Stimulated activated CD8-positive, alpha-beta memory T cell treated with anti-CD3 and anti-CD28 coated beads, Interleukin-15, amount 100 ng/mL, for 4 hours (primary cell): ENCODE results near the gene BMAL1.
A peak's percentile ranks its signal among the peaks of the same experiment; 100 is the strongest.

Source experiments
- DNase-seq, 2 donors: peaks; one replicate each; pipeline ENCODE4 v3.0.0-alpha.2; 2020; ENCODE audit warnings: low read depth in 2 of 2

The BMAL1 gene

DNA sequence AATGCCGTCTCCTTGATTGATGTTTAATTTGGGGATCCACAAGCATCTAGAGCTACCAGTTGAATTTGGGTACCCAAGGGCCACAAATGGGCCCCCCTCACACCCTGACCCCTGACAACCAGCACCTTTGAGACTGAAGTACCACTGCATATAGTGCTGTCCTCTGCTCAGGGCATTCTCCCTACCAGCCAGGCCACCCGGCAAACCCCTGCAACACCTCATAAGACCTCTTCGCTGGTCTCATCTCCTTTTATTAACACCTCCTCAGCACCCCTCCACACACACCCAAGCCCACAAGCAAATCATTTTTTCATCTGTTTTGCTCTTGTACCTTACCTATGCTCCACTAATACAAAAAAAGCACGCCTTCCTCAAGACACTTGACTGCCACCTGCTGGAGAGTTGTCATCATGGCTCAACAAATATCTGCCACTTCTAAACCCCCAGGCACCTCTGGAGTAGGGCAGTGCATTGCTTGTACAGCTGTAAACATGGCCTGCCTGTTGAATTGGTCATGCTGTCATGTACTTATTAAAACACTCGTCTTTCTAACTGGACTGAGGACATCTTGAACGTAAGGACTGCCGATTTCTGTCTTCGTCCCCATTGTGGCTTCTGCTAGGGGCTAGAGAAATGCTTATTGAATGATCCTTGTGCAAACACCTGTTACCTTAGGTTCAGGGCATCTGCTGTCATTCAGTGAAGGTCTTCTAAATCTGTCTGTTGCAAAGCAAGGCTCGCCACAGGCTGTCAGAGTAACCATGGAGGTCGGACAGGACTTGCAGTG lies 66.5 kb downstream of the BMAL1 start:
- DNase-seq: peak in 1 of 2 donors; percentile 43

DNA sequence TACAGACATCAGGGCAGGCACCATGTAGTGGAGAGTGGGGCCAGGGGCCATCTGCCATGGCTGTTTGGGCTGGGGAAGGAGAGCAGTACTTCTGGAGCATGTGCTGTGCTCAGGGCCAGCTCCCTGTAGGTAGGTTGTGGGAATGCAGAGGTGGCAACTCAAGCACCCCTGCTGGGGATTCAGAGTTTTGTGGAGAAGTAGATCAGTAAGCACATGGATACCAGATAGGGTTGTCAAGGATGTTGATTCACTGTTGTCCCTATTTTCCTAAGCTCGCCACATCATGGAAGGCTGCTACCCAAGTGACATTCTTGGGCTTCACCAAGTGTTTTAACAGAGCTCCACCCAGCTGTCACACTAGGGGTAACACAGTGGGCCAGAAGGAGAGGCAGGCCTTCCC lies 67.2 kb downstream of the BMAL1 start:
- no peak for DNase-seq

DNA sequence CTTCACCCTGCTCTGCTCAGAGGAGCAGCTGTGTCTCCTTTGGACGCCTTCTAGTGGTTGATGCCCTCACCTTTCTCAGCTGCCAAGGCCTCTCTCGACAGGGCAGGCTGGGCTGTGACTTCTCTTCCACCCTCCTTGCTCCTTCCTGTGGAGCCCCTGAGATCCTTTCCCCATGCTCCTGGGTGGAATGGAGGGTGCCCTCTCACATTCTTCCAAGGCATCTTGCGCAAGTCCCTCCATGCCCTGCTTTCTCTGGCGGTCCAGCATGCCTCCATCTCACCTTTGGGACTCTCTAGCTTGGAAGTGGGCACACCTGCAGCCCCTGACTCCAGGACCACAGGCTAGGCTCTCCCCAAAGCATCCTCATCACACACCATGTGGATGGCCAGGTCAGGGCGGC lies 68.9 kb downstream of the BMAL1 start:
- DNase-seq: no peak

DNA sequence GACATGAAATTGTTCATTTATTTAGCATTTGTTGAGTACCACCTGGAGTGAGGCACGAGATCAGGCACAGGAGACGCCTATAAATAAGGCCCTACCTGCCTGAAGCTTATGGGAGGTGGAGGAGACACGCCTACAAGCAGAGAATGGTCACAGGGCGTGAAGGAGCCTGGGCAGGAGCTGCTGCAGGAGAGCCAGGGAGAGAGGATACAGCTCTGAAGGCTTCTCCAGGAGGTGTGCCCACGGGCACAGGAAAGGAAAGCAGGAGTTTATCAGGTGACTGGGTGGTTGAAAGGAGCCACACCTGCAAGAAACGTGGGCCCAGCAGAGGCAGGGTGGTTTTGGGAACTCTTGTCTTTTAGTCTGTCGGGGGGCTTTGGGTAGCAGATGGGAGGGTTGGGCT lies 70.3 kb downstream of the BMAL1 start:
- DNase-seq: no peak

DNA sequence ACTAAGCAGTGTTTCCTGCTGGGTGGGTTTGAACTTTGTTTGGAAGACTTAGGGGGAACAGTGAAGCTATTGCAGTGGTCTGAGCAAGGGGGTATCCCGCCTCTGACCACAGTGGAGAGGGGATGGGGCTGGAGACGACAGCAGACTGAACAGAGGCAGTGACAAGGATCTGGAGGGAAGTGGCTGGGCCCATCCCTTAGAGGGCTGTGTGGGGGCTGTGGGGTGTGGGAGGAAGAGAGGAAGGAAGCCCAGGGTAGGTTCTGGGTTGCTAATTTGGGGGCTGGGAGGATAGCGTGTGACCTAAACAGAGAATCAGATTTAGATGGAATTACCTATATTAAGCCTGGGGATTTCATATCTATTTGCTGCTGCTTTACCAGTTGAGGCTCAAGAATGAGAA lies 70.7 kb downstream of the BMAL1 start:
- DNase-seq: no peak

DNA sequence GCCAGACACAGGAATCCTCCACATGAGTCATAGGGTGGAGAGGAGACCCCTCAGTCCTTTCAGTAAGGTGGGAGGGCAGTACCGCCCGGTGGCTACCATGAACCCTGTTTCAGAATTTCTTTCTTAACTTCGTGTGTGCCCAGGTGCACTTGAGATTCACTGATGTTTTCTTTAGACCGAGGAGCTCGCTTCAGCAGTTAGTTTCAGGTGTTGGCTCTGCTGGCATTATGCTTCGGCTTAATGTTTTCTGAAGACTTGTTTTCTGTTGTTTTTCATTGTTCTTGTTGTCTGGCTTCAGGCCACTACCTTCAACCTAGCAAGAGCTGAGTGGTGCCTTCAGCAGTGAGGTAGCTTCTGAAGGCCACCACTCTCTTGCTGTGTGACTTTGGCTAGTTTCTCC lies 71.5 kb downstream of the BMAL1 start:
- DNase-seq: no peak

DNA sequence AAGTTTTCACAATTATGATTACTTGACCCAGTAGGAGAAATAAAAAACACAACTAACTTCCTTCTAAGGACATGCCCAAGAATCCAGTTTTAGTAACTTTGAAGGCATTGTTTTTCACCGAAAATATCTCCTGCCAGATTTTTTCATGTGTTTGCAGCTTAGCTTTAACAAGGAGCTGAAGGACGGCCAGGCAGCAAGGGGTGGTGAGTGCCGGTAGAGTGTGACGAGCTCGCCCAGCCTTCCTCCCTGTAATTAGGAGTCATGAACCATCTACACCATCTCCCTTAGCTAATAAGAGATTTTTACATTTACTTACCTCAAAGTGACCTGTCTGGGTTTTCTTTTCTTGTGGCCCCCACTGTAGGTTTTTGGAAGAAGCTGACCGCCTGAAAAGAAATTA lies 72.0 kb downstream of the BMAL1 start:
- no peak for DNase-seq

DNA sequence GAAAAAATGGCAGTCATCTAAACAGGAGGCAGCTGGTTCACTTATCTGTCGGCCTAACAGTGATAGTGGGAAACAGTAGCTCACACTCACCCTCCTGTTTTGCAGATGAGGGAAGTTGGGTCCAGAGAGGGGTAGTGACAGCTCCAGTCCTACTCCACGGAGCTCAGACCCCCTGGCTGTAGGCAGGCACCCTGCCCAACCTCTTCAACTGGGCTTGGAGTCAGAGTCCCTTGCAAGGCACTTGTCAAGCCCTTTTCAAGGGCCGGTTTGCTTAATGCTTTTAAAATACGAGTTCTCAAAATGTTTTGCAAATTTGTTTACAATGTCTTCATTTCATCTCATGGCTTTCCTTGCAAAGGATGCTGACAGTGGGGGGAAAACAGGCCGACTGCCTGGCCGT lies 75.1 kb downstream of the BMAL1 start:
- DNase-seq: no peak

DNA sequence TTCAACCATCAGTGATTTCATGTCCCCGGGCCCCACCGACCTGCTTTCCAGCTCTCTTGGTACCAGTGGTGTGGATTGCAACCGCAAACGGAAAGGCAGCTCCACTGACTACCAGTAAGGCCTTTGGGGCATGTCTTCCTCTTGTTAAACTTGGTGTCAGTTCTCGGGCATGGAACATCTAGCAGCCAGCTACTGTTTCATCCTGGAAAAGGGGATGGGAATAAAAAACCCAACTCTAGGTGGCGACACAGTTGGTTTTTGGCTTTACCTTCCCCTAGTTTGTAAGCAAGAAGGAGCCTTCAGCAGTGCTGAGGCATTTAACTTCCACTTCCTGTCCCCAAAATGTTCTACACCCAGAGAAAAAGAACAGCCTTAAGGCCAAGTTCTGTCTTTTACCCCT lies 76.7 kb downstream of the BMAL1 start:
- no peak for DNase-seq

DNA sequence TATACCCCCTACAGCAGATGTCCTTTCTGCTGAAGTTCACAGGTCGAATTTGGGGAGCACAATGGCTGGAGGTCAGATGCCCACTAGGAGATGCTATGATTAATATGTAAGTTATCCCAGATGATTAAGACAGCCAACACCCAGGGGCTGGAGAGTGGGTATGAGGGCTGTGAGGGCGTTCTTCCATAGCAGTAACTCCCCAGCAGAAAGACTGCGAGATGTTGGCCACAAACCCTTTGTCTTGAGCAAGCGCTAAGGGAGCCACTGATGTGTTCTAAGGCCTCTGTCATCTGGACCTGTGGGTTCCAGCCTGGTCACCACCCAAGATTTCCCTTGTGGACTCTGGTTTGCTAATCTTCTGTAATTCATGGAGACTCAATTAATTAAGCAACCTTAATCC lies 77.6 kb downstream of the BMAL1 start:
- DNase-seq: no peak

DNA sequence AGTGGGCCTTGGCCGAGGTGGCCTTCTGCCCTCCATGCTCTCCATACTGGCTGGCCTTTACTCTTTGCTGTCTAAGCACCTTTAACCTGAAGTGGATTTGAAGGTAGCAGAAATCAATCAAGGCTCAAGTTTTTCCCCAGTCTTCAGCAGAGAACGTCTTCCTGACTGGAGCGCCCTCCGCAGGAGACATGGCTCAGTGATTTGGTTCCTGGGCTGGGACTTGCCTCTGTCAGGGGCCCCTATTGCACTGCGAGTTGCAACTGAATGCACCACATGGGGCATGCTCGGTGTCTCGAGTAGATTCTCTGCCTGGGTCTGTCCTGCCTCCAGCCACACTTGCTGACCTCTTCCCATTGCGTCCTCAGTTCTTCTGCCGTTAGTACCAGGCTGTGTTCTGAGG lies 79.6 kb downstream of the BMAL1 start:
- no peak for DNase-seq

DNA sequence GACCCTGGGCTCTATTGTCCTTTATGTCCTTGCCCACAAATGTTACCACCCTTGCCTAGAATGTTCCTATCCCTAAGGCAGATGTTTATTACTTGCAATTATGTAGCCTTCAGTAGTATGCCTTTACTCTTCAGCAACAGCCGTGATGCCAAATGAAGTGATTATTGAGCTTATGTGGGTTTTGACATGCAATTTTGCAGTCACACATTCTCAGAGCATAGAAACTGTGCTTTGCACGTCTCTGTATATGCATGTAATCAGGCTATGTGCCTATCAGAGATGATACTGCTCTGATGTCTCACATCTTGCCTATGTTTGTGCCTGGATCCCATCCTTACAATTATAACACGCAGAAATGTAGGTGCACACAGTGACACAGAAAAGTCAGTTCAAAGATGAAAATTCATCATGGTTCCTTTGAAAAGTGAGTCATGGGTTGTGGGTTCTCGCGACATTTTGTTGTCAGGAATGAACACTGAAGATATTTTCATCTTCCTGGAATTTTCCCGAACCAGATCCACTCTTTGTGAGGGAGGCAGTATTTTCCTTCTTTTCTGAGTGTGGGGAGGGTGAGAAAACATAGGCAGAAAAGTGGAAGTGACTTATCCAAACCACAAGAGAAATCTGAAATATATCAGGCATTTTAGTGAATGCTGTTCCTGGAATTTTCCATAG lies 81.1 kb downstream of the BMAL1 start:
- no peak for DNase-seq

DNA sequence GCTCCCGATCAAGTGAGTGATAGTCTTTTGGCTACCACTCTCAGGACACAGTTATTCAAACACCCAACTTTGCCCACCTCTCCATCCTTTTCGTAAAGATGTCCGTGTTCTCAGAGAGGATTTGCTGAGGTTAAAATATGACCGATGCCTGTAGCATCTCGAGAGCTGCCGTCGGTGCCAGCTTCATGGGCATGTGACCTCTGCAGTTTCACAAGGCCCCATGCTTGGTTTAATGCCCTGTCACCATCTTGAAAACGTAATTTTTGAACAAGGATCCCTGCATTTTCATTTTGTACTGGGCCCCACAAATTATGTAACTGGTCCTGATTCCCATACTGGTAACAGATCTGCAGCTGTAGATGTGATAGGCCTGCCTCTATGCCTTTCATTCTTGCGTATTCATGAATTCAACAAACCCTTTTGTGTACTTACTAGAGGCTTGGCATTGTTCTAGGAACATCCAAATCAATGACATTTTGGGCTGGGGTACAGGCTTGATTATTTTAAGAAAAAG lies 85.1 kb downstream of the BMAL1 start:
- DNase-seq: no peak

DNA sequence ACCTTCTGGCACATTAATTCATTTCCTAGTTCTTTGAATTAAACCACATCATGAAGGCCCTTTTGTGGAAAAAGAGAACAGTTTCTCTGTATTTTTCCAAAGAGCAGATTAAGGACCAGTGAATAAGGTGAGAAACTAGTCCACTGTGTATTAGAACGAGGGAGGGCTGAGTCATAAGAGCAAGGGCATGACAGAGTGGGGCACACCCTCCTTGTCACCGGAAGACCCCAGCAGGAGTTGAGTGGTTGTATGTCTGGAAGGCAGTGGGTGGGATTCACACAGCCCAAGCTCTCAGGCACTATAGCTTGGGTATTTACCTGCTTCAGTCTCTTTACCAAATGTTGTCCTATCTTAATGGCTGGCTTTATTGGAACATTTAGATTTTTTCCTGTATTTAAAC lies 86.8 kb downstream of the BMAL1 start:
- no peak for DNase-seq

DNA sequence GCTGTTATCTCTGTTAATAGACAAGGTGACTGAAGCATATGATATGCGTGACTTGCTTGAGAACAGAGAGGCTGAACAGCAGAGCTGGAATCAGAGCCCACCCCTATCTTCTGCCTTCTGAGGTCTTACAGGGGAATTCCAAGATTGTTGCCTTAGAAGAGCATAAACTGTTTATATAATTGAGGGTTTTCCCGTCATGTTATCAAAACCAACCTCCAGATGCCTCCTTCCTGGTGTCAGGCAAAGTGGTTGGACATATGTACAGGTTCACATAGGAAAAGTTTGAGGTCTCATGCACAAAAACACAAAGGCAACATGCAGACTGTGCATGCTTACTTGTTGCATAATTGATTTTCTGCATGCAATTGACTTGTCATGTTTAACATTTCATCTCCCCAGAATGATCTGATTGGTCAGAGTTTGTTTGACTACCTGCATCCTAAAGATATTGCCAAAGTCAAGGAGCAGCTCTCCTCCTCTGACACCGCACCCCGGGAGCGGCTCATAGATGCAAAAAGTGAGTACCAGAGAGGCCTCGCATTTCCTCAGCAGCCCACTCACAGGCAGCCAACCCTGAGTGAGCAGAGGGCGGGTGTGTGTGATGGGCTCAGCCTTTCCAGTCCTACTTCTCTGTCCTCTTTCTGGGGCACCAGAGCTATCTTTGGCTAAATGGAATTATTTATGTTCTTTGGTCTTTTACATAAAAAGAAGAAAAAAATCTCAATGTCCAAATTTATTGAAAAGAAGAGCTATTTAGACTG lies 88.9 kb downstream of the BMAL1 start:
- DNase-seq: no peak

DNA sequence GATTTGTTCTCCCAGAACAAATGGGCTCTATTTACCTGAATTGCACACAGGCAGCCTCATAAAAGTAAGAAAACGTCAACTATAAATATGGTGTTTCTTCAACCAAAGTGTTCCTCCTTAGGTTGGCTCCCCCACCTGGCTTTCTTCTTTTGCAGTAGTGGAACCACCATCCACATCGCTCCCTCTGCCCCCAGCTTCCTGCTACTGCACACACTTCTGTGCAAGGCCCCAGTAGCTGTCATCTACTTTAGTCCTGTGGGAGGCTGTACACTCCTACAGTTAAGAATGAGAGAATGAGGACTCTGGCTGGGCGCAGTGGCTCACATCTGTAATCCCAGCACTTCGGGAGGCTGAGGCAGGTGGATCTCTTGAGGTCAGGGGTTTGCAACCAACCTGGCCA lies 89.5 kb downstream of the BMAL1 start:
- DNase-seq: no peak

DNA sequence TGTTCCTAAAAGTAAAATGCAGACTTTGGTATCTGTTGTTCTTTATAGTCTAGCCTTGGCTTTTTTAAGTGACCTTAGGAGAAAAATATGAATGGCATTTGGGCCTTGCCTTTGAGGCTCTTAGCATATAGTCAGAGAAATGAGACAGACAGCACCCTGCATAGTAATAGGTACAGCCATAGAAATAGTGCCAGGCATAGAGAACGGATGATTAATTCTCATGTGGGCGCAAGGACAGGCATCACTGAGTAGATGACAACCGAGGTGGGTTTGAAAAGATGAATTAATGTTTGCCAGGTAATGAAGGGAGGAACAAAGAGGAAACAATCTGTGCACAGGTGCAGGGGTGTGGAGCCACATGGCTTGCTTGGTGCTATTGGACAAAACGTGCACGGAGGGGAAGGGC lies 90.5 kb downstream of the BMAL1 start:
- DNase-seq: no peak

DNA sequence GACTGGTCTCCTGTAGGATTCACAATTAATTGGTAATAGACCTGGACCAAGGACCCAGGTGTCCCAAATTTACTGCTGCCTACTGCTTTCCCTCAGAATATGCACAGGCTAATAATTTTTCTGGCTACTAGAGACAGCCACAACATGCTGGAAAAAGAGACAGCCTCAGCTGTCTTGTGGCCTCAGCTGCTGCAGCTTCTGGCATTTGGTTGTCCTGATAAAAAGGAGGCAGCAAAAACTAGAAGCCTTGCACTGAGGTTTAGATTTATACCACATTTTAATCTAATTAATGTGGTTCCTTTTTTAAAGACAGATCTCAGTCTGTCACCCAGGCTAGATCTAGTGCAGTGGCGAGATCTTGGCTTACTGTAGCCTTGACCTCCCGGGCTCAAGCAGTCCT lies 95.6 kb downstream of the BMAL1 start:
- DNase-seq: no peak

DNA sequence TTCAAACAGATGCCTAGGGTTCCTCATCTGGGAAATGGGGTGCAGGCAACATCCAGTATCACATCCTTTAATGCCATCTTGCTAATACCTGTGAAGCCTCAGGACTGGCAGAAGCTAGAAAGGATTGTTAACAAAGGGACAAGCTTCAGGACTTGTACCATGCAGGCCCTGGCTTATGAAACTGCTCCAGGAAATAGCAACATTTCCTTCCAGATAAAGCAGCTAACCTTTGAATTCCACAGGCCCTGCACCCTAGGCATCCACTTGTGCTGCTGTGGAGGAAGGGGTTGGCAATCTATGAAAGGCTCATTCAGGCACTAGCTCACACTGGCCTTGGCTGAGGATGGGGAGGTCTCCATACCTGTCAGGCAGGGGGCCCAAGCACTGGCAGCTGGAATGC lies 98.2 kb downstream of the BMAL1 start:
- DNase-seq: no peak

DNA sequence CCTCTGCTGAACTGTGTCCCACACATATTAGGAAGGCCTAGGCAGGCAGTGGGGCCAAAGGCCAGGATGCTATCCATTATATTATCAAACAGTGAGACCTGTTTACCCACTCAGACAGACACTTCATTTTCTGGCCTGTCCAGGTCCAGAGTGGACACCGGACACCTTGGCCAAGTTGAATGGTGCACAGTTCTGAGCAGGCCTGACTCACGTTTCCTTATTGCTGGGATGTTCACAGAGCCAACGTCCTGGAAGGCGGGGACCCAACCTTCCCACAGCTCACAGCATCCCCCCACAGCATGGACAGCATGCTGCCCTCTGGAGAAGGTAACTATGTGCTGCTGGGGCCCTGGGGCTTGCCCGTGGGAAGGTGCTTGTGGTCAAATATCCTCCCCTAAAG lies 98.8 kb downstream of the BMAL1 start:
- no peak for DNase-seq

DNA sequence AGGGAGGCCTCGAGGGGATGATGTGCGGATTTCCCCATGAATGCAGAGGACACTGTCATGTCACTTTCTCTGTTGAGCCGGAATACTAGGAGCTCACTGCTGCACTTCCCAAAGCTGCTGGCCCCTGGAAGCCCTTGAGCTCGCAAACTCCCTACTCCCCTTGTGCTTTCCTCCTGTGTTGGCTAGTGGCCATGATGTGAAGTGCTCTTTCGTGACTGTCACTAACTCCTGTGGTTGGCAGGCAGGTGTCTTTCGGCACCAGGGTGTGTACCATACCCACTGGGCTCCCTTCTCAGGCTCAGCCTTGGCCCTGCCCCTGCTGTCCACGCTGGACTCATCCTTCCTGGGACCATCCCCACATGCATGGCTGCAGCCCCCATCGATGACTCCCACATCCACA lies 99.2 kb downstream of the BMAL1 start:
- DNase-seq: no peak

DNA sequence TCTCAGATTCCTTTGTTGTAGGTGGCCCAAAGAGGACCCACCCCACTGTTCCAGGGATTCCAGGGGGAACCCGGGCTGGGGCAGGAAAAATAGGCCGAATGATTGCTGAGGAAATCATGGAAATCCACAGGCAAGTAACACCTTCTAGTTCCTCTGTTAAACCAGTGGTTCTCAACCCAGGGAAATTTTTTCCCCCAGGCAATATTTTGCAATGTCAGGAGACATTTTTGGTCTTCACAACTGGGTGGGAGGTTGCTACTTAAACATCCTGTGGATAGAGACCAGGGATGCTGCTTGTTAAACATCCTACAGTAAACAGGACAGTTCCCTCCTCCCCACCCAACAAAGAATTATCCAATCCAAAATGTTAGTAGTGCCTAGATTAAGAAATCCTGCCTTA lies 100.7 kb downstream of the BMAL1 start:
- no peak for DNase-seq

DNA sequence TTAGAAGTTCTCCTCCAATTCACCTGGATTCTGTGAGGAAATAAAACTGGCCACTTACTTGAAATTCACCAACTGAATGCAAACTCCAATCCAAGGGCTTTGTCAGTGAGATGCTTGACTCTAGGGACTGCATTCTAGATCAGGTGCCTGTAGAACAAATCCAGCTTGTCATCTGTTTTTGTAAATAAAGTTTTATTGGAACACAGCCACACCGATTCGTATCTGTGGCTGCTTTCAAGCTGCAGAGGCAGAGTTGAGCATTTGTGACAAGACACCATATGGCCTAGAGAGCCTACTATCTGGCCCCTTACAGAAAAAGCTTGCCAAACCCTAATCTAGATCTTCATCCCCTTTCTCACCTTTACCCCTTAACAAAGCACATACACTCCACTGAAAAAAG lies 103.1 kb downstream of the BMAL1 start:
- no peak for DNase-seq
